A549 (cell line): ENCODE results near the gene NGRN. TPM values are rescaled to one million over a fixed set of nuclear protein-coding genes. Genes with fewer than 3 reads are reported as not detected.

Source experiments
- ATAC-seq, 2 experiments: fragments of 200-7000 bp in 1 of 2; fragments of >200 bp in 1 of 2; cut with Nextera tagmentation in 1 of 2; cut with Tn5 transposase in 1 of 2; 3 replicates each; pipeline versions ENCODE4 v1.8.0 to v1.9.1; 2018 to 2020; ENCODE audit warnings: mild to moderate bottlenecking in 1 of 2, moderate library complexity in 1 of 2
- CTCF ChIA-PET: fragments of 300-600 bp; sonication (Branson Sonifier 250); formaldehyde crosslinking; extraction: SDS; loops from one replicate; lab custom pipeline; 2021; ENCODE audit warnings: antibody characterized with exemption, inconsistent platforms; lab: Yijun Ruan, JAX
- POLR2A ChIA-PET: fragments of 350-600 bp; formaldehyde crosslinking; extraction: SDS; loops from one replicate; lab custom pipeline; 2021; ENCODE audit warnings: antibody characterized with exemption, inconsistent platforms; lab: Yijun Ruan, JAX
- DNase-seq, 2 experiments: peaks; one replicate each; pipeline versions ENCODE4 v3.0.0 to v3.0.0-alpha.2; 2011 to 2016; ENCODE audit warnings: low read depth in 1 of 2, low spot score in 1 of 2
- FAIRE-seq: peaks from 2 replicates; lab custom pipeline; 2011; peaks lifted over from hg19 to GRCh38; lab: Jason Lieb, UNC
- H3K27ac ChIP-seq, 2 experiments: fragments of >200 bp; sonication (Bioruptor Twin); formaldehyde crosslinking; 3 replicates each; pipeline ENCODE4 v1.5.1; 2016 to 2017
- H3K4me1 ChIP-seq: fragments of >200 bp; sonication (Bioruptor Twin); formaldehyde crosslinking; 3 replicates; pipeline ENCODE4 v1.6.1; 2016
- H3K4me2 ChIP-seq: fragments of >200 bp; sonication (Bioruptor Twin); formaldehyde crosslinking; 3 replicates; pipeline ENCODE4 v1.6.1; 2016
- H3K4me3 ChIP-seq: fragments of >200 bp; sonication (Bioruptor Twin); formaldehyde crosslinking; 3 replicates; pipeline ENCODE4 v1.5.1; 2016
- H3K9me3 ChIP-seq: fragments of >200 bp; sonication (Bioruptor Twin); formaldehyde crosslinking; 3 replicates; pipeline ENCODE4 v1.6.1; 2016
- CBX8 ChIP-seq: fragments of 200-600 bp; sonication (generic); IDR thresholded peaks from 2 replicates; pipeline ENCODE4 v1.6.1; 2016
- CEBPB ChIP-seq, 2 experiments: fragments of >200 bp in 1 of 2; sonication (Bioruptor Twin) in 1 of 2; formaldehyde crosslinking in 1 of 2; IDR thresholded peaks; 2 replicates each; pipeline ENCODE4 v1.6.1; 2012 to 2016
- CHD2 ChIP-seq: fragments of 150-350 bp; IDR thresholded peaks from 2 replicates; pipeline ENCODE4 v1.6.1; 2014; ENCODE audit warnings: low read length; ENCODE audit not compliant: partially characterized antibody
- CHD4 ChIP-seq: fragments of 200-600 bp; sonication (generic); IDR thresholded peaks from 2 replicates; pipeline ENCODE4 v1.6.1; 2016; ENCODE audit warnings: antibody characterized with exemption, mild to moderate bottlenecking, borderline replicate concordance
- CTCF ChIP-seq: fragments of >200 bp; sonication (Bioruptor Twin); formaldehyde crosslinking; IDR thresholded peaks from 3 replicates; pipeline ENCODE4 v1.5.1; 2016
- E2F6 ChIP-seq: IDR thresholded peaks from 2 replicates; pipeline ENCODE4 v1.6.1; 2012; ENCODE audit warnings: low read depth, borderline replicate concordance
- EHF ChIP-seq: fragments of 250-450 bp; sonication (Bioruptor Pico); IDR thresholded peaks from 2 replicates; pipeline ENCODE4 v1.5.0; 2020; ENCODE audit warnings: mild to moderate bottlenecking
- EHMT2 ChIP-seq: fragments of 200-600 bp; sonication (generic); IDR thresholded peaks from 2 replicates; pipeline ENCODE4 v1.6.1; 2016; ENCODE audit warnings: antibody characterized with exemption, low read depth, mild to moderate bottlenecking, moderate library complexity
- EP300 ChIP-seq, 2 experiments: fragments of >200 bp; sonication (Bioruptor Twin); formaldehyde crosslinking; IDR thresholded peaks; 2 replicates in 1 of 2; 3 replicates in 1 of 2; pipeline ENCODE4 v1.6.1; 2016 to 2017
- ESRRA ChIP-seq: fragments of 150-350 bp; IDR thresholded peaks from 2 replicates; pipeline ENCODE4 v1.6.1; 2014; ENCODE audit warnings: mild to moderate bottlenecking, low read length, borderline replicate concordance
- FOSB ChIP-seq: fragments of 250-450 bp; sonication (Bioruptor Pico); IDR thresholded peaks from 2 replicates; pipeline ENCODE4 v1.5.0; 2020; ENCODE audit warnings: mild to moderate bottlenecking, moderate library complexity
- FOXS1 ChIP-seq: fragments of 250-450 bp; sonication (Bioruptor Pico); IDR thresholded peaks from 2 replicates; pipeline ENCODE4 v1.5.0; 2020; ENCODE audit warnings: mild to moderate bottlenecking, moderate library complexity
- HDAC2 ChIP-seq: fragments of 200-600 bp; sonication (generic); IDR thresholded peaks from 2 replicates; pipeline ENCODE4 v1.6.1; 2016
- HEYL ChIP-seq: fragments of 250-450 bp; sonication (Bioruptor Pico); IDR thresholded peaks from 2 replicates; pipeline ENCODE4 v1.8.0; 2021; ENCODE audit warnings: mild to moderate bottlenecking, moderate library complexity
- JUN ChIP-seq, 2 experiments: fragments of >200 bp; sonication (Bioruptor Twin); formaldehyde crosslinking; IDR thresholded peaks; 2 replicates in 1 of 2; 3 replicates in 1 of 2; pipeline ENCODE4 v1.6.1; 2016 to 2017
- KDM5A ChIP-seq: fragments of 200-600 bp; sonication (generic); IDR thresholded peaks from 2 replicates; pipeline ENCODE4 v1.6.1; 2016; ENCODE audit warnings: antibody characterized with exemption, mild to moderate bottlenecking
- MAFK ChIP-seq: fragments of 450-650 bp; IDR thresholded peaks from 2 replicates; pipeline ENCODE4 v1.6.1; 2014; ENCODE audit not compliant: partially characterized antibody
- MAX ChIP-seq: IDR thresholded peaks from 2 replicates; pipeline ENCODE4 v1.6.1; 2012
- NR3C1 ChIP-seq: fragments of >200 bp; sonication (Bioruptor Twin); formaldehyde crosslinking; IDR thresholded peaks from 3 replicates; pipeline ENCODE4 v1.6.1; 2017
- PBX3 ChIP-seq: IDR thresholded peaks from 2 replicates; pipeline ENCODE4 v1.6.1; 2012
- POLR2A ChIP-seq: IDR thresholded peaks from 2 replicates; pipeline ENCODE4 v1.6.1; 2012; ENCODE audit warnings: mild to moderate bottlenecking, low read length
- POLR2AphosphoS2 ChIP-seq: conservative IDR thresholded peaks from 2 replicates; pipeline ENCODE4 v1.6.1; 2012; ENCODE audit warnings: low read length, improper control_type of control experiment, inconsistent platforms
- RAD21 ChIP-seq, 2 experiments: fragments of >200 bp in 1 of 2; sonication (Bioruptor Twin) in 1 of 2; formaldehyde crosslinking in 1 of 2; IDR thresholded peaks in 1 of 2; conservative IDR thresholded peaks in 1 of 2; 2 replicates in 1 of 2; 3 replicates in 1 of 2; pipeline ENCODE4 v1.6.1; 2012 to 2018; ENCODE audit warnings: inconsistent platforms in 1 of 2
- RFX5 ChIP-seq: fragments of 450-650 bp; IDR thresholded peaks from 2 replicates; pipeline ENCODE4 v1.7.1; 2014; ENCODE audit warnings: antibody characterized with exemption, mild to moderate bottlenecking, moderate library complexity
- RNF2 ChIP-seq: fragments of 200-600 bp; sonication (generic); IDR thresholded peaks from 2 replicates; pipeline ENCODE4 v1.6.1; 2016; ENCODE audit warnings: low read depth, mild to moderate bottlenecking, antibody characterized with exemption, moderate library complexity, borderline replicate concordance
- SMC3 ChIP-seq: fragments of >200 bp; sonication (Bioruptor Twin); formaldehyde crosslinking; IDR thresholded peaks from 3 replicates; pipeline ENCODE4 v1.6.1; 2018; ENCODE audit warnings: inconsistent platforms
- TP53 ChIP-seq: fragments of 250-450 bp; sonication (Bioruptor Pico); IDR thresholded peaks from 2 replicates; pipeline ENCODE4 v1.5.0; 2021; ENCODE audit warnings: mild to moderate bottlenecking, moderate library complexity
- ZC3H11A ChIP-seq: fragments of 450-650 bp; IDR thresholded peaks from 2 replicates; pipeline ENCODE4 v1.6.1; 2014; ENCODE audit warnings: antibody characterized with exemption, mild to moderate bottlenecking
- ZNF302 ChIP-seq: fragments of 250-450 bp; sonication (Bioruptor Pico); IDR thresholded peaks from 2 replicates; pipeline ENCODE4 v1.9.0; 2021; ENCODE audit warnings: inconsistent platforms, mild to moderate bottlenecking, moderate library complexity
- WGBS: methylation state at CpG from one replicate; pipeline ENCODE4 v1.1.6; 2017; ENCODE audit errors: missing lambda C conversion rate; 5-methylcytosine and 5-hydroxymethylcytosine counted together
- polyA plus RNA-seq, 4 experiments: library from polyadenylated mRNA; depleted of rRNA in 3 of 4; stranded (reverse); fragments of >200 nt; fragmentation: RNase III in 1 of 4; extraction: RNeasy Plus Mini Kit Qiagen cat#74134 plus additional on column Dnase treatment in 1 of 4; gene quantifications; 2 replicates in 3 of 4; 3 replicates in 1 of 4; pipeline ENCODE4 v1.2.3, GENCODE V29; 2011 to 2017
- TF ChIP-seq, protein P1 (sequence below): fragments of >200 bp; sonication (Bioruptor Twin); formaldehyde crosslinking; IDR thresholded peaks from 2 replicates; pipeline ENCODE4 v1.6.1; 2016
- TF ChIP-seq, protein P2 (sequence below): fragments of >200 bp; sonication (Bioruptor Twin); formaldehyde crosslinking; IDR thresholded peaks from 3 replicates; pipeline ENCODE4 v1.6.1; 2016
- TF ChIP-seq, protein P3 (sequence below): fragments of 200-600 bp; sonication (generic); IDR thresholded peaks from 2 replicates; pipeline ENCODE4 v1.6.1; 2016; ENCODE audit warnings: antibody characterized with exemption, mild to moderate bottlenecking, moderate library complexity

NGRN gene
- polyA plus RNA-seq, 2 of the 4 experiments (the other 2 are of a cell fraction): 83.2 to 159 TPM

DNA sequence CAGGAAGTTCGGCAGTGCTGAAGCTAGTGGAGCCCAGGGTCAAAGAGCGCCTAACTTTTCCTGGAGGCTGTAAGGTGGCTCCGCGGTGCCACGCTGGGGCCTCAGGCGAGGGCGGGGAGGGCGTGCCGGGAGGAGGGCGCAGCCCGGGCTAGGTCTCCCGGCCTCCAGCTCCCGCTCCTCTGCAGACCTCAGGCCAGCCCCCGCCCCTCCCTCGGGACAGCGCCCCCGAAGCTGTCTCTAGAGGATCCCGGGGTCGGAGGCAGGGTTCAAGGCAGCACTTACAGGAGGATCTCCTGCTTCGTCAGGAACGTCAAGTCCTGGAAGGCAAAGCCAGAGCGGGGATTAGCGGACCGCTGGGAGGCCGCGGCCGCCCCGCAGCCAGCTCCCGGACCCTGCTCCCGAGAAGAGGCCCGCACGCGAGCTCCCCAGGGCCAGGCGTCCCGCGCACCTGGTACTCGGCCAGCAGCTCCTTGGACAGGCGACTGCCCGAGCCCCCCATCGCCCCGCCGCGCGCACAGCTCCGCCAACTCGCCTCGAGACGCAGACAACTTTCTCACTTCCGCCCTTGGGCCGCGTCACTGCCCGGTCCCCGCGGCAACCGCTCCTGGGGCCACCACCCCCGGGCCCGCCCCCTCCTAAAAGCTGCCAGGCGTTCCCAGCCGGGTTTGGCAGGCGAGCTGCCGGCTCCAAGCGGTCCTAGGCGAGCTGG, 31.9 kb upstream of the NGRN start, which contains the start of gene CIB1:
Gene CIB1 (minus strand): TSS at position 555 of the 709 bp plus-strand sequence. CDS start 56 bp downstream, at position 499.
- CTCF ChIA-PET: interaction anchor here (0.6 to 36.4 kb wide), 30 partner anchors 9 to 493 kb away, joined by 3 to 732 read pairs (median 4); partner anchors contain the start of genes AP3S2, SEMA4B and TTLL13
- POLR2A ChIA-PET: interaction anchor here (0.6 to 2.3 kb wide), 26 partner anchors 10 to 340 kb away, joined by 3 to 24 read pairs (median 5); partner anchors contain the start of genes AP3S2, ARPIN, IDH2 and NGRN
- Histone ChIP-seq H3K9me3 (no peaks in the 10 kb centered on the region), H3K27ac (peak within 1 kb of the TSS; percentile 86 to 90), H3K4me3 (peak within 1 kb of the TSS; percentile 85), H3K4me2 (peak within 1 kb of the TSS; percentile 93), H3K4me1 (peaks cover 26% of the 10 kb centered on the region)
- ATAC-seq (peak; percentile 84 to 92), FAIRE-seq (no peak), DNase-seq (peak; percentile 85 to 97)
- 1% methylated on average over 17 of the region's 63 CpGs for WGBS
- TF ChIP-seq, protein P1, sequence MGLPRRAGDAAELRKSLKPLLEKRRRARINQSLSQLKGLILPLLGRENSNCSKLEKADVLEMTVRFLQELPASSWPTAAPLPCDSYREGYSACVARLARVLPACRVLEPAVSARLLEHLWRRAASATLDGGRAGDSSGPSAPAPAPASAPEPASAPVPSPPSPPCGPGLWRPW: no peak
- TF ChIP-seq RAD21 (conservative IDR thresholded peaks at IDR 0.05 in 1 of 2, IDR thresholded peaks at IDR 0.05 in 1 of 2): no peak
- no peak for TF ChIP-seq MAFK
- peak; percentile 58; the same call in 1 of the 3 replicates for TF ChIP-seq SMC3
- no peak; the same call in none of the 3 replicates for TF ChIP-seq CTCF
- TF ChIP-seq CHD4: no peak
- TF ChIP-seq FOSB (CRISPR knock-in tag): no peak
- TF ChIP-seq CEBPB (IDR thresholded peaks at IDR 0.05): no peak
- TF ChIP-seq RFX5: no peak
- TF ChIP-seq PBX3: no peak
- TF ChIP-seq ZNF302 (CRISPR knock-in tag): no peak
- no peak for TF ChIP-seq HDAC2
- no peak for TF ChIP-seq NR3C1
- TF ChIP-seq KDM5A: peak; percentile 74; the same call in 1 of the 2 replicates
- peak; percentile 44 for TF ChIP-seq POLR2A
- TF ChIP-seq TP53 (CRISPR knock-in tag): peak; percentile 56; the same call in 1 of the 2 replicates
- TF ChIP-seq CHD2: no peak
- peak; percentile 71 for TF ChIP-seq MAX
- TF ChIP-seq EHMT2: no peak
- TF ChIP-seq ZC3H11A: no peak
- peak; percentile 25; the same call in 1 of the 2 replicates for TF ChIP-seq E2F6
- no peak for TF ChIP-seq EHF
- TF ChIP-seq, protein P2, sequence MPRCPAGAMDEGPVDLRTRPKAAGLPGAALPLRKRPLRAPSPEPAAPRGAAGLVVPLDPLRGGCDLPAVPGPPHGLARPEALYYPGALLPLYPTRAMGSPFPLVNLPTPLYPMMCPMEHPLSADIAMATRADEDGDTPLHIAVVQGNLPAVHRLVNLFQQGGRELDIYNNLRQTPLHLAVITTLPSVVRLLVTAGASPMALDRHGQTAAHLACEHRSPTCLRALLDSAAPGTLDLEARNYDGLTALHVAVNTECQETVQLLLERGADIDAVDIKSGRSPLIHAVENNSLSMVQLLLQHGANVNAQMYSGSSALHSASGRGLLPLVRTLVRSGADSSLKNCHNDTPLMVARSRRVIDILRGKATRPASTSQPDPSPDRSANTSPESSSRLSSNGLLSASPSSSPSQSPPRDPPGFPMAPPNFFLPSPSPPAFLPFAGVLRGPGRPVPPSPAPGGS: peak; percentile 57; the same call in 1 of the 3 replicates
- TF ChIP-seq, protein P3, sequence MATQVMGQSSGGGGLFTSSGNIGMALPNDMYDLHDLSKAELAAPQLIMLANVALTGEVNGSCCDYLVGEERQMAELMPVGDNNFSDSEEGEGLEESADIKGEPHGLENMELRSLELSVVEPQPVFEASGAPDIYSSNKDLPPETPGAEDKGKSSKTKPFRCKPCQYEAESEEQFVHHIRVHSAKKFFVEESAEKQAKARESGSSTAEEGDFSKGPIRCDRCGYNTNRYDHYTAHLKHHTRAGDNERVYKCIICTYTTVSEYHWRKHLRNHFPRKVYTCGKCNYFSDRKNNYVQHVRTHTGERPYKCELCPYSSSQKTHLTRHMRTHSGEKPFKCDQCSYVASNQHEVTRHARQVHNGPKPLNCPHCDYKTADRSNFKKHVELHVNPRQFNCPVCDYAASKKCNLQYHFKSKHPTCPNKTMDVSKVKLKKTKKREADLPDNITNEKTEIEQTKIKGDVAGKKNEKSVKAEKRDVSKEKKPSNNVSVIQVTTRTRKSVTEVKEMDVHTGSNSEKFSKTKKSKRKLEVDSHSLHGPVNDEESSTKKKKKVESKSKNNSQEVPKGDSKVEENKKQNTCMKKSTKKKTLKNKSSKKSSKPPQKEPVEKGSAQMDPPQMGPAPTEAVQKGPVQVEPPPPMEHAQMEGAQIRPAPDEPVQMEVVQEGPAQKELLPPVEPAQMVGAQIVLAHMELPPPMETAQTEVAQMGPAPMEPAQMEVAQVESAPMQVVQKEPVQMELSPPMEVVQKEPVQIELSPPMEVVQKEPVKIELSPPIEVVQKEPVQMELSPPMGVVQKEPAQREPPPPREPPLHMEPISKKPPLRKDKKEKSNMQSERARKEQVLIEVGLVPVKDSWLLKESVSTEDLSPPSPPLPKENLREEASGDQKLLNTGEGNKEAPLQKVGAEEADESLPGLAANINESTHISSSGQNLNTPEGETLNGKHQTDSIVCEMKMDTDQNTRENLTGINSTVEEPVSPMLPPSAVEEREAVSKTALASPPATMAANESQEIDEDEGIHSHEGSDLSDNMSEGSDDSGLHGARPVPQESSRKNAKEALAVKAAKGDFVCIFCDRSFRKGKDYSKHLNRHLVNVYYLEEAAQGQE: no peak
- TF ChIP-seq ESRRA: no peak
- no peak for TF ChIP-seq EP300 (IDR thresholded peaks at IDR 0.05)
- peak in 1 of 2 experiments; percentile 85; a peak in 3 of 5 replicates for TF ChIP-seq JUN (IDR thresholded peaks at IDR 0.05)
- no peak for TF ChIP-seq POLR2AphosphoS2
- no peak for TF ChIP-seq RNF2
- TF ChIP-seq HEYL (CRISPR knock-in tag): no peak
- TF ChIP-seq FOXS1: no peak
- TF ChIP-seq CBX8: no peak
